Mononuclear cell (primary cell): ENCODE measurements around the gene TNFRSF19. TPM values are rescaled to one million over a fixed set of nuclear protein-coding genes. Genes with fewer than 3 reads are reported as not detected.

Source experiments
- H3K27me3 ChIP-seq: 2 replicates; pipeline ENCODE4 v1.6.0; 2011; ENCODE audit warnings: low read length, control low read depth; ENCODE audit not compliant: insufficient read depth
- H3K4me1 ChIP-seq: 2 replicates; pipeline ENCODE4 v1.5.1; 2011; ENCODE audit warnings: mild to moderate bottlenecking, low read length, control low read depth; ENCODE audit not compliant: insufficient read depth
- H3K4me3 ChIP-seq: 2 replicates; pipeline ENCODE4 v1.5.1; 2011; ENCODE audit warnings: mild to moderate bottlenecking, low read length, moderate library complexity
- H3K9me3 ChIP-seq: 2 replicates; pipeline ENCODE4 v1.5.1; 2011; ENCODE audit warnings: low read depth, mild to moderate bottlenecking, control low read depth, low read length
- total RNA-seq: library from RNA; depleted of rRNA; stranded (reverse); fragments of >200 nt; gene quantifications from one replicate; pipeline ENCODE4 v1.2.3, GENCODE V29; 2012

Gene TNFRSF19
- total RNA-seq, 1 donor = 0.21 TPM

GRCh38 chr13:23609874-23610576, 39.8 kb downstream of the TNFRSF19 start:
- Histone ChIP-seq H3K9me3 (no peaks in the 10 kb centered on the region), H3K27me3 (no peaks in the 10 kb centered on the region), H3K4me1 (peaks cover 18% of the 10 kb centered on the region), H3K4me3 (no peak overlapping the region)

DNA sequence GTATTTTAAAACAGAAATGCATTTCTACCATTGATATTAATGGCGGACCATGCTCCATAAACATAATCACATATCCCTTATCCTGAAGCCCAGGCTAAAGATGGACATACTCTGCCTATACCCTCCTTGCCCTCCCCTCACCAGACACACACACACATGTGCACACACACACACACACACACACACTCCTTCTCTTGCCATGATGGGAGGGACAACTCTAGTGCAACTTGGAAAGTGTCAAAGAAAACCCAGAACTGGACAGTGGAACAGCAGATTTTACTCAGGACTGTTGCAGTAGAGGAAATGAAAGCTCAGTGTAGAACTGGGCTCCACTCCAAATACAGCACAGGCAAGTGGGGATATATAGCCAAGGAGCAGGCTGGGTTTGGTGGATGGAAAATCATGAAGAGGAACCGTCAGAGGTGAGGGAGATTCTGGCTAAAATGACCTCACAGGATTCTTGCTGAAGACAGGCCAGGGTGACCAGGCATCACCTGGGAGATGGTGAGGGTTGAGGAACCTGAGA, 40.8 kb downstream of the TNFRSF19 start:
- H3K27me3 ChIP-seq = no peaks in the 10 kb centered on the region
- H3K4me1 ChIP-seq = peaks cover 18% of the 10 kb centered on the region
- H3K9me3 ChIP-seq = no peaks in the 10 kb centered on the region
- H3K4me3 ChIP-seq = no peak overlapping the region

GRCh38 chr13:23612182-23612581, 42.0 kb downstream of the TNFRSF19 start:
- Histone ChIP-seq H3K4me1 (peaks cover 18% of the 10 kb centered on the region), H3K27me3 (no peaks in the 10 kb centered on the region), H3K9me3 (no peaks in the 10 kb centered on the region), H3K4me3 (no peak overlapping the region)

- no peaks in the 10 kb centered on the region for H3K27me3 ChIP-seq
- H3K4me1 ChIP-seq = peaks cover 18% of the 10 kb centered on the region
- no peak overlapping the region for H3K4me3 ChIP-seq
- no peaks in the 10 kb centered on the region for H3K9me3 ChIP-seq
These were observed 42.5 kb downstream of the TNFRSF19 start for GRCh38 chr13:23612731-23613130.

DNA sequence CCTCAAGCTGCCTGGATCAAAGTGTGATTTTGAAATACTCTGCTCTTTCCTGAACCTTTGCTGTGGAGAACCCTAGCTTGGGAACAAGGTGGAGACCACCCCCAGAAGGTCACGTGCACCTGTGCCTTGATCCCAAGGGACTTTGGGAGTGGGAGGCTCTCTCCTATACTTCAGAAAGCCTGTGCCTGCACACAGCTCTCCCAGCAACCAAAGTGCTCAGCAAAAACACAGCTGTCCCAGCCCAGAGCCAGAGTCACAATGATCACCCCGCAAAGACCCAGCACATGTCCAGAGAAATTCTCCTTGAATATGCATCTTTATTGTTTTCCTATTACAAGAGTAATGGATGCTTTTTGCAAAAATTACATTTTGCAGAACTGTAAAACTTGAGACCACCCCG, 43.4 kb downstream of the TNFRSF19 start:
- H3K4me3 ChIP-seq = no peak overlapping the region
- no peaks in the 10 kb centered on the region for H3K27me3 ChIP-seq
- peaks cover 14% of the 10 kb centered on the region for H3K4me1 ChIP-seq
- H3K9me3 ChIP-seq = no peaks in the 10 kb centered on the region

DNA sequence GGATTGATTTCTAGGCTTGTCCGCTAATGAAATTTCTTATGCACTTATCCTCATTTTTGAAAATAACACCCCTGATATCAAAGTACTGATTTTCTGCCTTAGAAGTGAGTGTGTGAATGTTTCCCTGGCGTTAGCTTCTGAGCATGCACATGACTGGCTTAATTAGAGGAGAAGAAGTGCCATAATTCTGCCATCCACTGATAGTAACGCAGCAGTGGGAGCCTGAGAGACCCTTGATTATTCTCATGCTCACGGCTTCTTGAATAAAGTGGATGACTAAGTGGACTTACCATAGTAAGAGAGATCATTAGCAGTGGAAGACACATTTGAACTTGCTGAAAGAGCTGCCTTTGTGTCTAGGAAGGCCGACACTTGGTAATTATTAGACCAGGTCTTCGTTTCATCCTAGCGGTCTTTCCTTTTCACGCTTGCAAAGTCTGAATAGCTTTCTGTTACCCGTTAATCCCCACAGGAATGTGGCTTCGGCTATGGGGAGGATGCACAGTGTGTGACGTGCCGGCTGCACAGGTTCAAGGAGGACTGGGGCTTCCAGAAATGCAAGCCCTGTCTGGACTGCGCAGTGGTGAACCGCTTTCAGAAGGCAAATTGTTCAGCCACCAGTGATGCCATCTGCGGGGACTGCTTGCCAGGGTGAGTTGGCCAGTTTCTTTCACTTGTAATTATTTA, 45.3 kb downstream of the TNFRSF19 start:
- Histone ChIP-seq H3K27me3 (no peaks in the 10 kb centered on the region), H3K4me1 (no peaks in the 10 kb centered on the region), H3K9me3 (no peaks in the 10 kb centered on the region), H3K4me3 (no peak overlapping the region)

DNA sequence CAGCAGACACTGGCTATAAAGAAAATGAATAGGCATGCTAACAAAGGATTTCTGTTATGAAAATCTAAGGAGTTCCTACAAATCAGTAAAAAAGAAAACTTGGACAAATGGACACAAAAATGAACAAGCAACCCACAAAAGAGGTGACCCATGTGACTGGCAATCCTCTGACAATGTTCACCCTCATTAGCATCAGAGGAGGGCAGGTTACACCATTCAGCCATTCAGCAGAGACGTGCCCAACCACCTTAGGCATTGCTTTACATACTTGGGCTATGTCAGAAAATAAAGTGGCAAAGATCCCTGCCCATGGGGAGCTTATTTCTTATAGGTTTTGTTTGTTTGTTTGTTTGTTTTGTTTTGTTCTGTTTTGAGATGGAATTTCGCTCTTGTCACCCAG, 46.0 kb downstream of the TNFRSF19 start:
- Histone ChIP-seq H3K9me3 (no peaks in the 10 kb centered on the region), H3K4me1 (no peaks in the 10 kb centered on the region)

GRCh38 chr13:23617551-23618024, 47.4 kb downstream of the TNFRSF19 start:
- Histone ChIP-seq H3K9me3 (no peaks in the 10 kb centered on the region), H3K4me1 (no peaks in the 10 kb centered on the region), H3K4me3 (no peak overlapping the region), H3K27me3 (no peaks in the 10 kb centered on the region)

More for the DNA sequence above, 46.0 kb downstream of the TNFRSF19 start:
- Histone ChIP-seq H3K4me3 (no peak overlapping the region), H3K27me3 (no peaks in the 10 kb centered on the region)

GRCh38 chr13:23618341-23618740, 48.1 kb downstream of the TNFRSF19 start:
- Histone ChIP-seq H3K4me1 (no peaks in the 10 kb centered on the region), H3K4me3 (no peak overlapping the region), H3K27me3 (no peaks in the 10 kb centered on the region)

DNA sequence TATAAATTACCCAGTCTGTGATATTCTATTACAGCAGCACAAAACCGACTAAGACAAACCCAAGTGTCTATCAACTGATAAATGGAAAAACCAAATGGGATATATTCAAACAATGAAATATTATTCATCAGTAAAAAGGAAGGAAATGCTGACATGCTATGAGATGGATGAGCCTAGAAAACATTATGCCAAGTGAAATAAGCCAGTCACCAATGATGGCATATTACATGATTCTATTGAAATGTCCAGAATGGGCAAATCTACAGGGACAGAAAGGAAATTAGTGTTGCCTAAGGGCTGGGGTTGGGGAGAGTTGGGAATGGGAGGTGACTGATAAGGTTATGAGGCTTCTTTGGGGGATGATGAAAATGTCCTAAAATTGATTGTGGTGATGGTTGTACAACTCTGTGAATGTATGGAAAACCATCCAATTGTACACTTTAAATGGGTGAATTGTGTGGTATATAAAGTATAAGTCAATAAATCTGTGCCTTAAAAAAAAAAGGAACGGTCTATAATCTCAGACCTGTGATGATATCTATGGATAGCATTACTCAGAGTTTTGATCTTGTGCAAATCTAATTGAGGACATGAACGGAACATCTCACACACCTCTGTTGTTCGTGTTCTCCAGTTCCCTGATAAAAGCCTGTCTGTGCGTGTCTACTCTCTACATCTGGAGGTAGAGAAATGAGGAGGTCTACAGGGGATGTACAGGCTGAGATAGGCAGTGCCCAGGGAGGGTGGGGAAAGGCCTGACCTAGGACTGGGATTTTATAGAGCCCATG, 49.0 kb downstream of the TNFRSF19 start:
- H3K4me3 ChIP-seq = no peak overlapping the region
- H3K9me3 ChIP-seq = no peaks in the 10 kb centered on the region
- no peaks in the 10 kb centered on the region for H3K27me3 ChIP-seq
- H3K4me1 ChIP-seq = no peaks in the 10 kb centered on the region

More at GRCh38 chr13:23618341-23618740, 48.1 kb downstream of the TNFRSF19 start:
- H3K9me3 ChIP-seq = no peaks in the 10 kb centered on the region

GRCh38 chr13:23620211-23620610, 50.0 kb downstream of the TNFRSF19 start:
- Histone ChIP-seq H3K9me3 (no peaks in the 10 kb centered on the region), H3K4me1 (no peaks in the 10 kb centered on the region), H3K4me3 (no peak overlapping the region), H3K27me3 (no peaks in the 10 kb centered on the region)

DNA sequence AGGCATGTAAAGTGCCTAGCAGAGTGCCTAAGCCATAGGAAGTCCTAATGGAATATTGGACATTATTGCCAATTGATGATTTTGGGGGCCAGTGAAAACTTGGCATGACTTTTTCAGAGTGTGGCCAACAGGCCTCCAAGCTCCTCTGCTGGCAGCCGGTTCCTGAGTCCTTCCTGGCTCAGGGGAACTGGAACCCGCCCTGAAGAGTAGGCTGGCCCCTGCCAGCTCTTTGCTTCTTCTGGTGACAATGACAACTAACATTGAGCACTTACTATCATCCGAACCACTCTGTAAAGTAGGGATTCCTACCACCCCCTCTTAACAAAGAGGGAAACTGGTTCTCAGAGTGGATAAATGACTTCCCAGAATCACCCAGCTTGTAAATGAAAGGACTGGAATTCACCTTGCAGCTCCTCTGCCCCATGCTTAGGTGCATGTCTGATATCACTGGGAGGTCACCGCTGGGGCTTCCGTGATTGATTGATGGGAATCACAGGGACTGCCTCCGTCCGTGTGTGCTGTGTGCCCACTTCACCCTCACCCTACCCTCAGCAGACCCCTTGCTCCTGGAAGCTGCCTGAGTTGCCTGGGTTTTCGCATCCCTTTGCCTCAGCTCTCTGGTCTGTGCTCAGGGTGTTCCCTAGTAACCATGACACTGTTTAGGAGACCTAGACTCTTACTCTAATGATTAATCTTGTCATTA, 50.6 kb downstream of the TNFRSF19 start:
- Histone ChIP-seq H3K4me3 (no peak overlapping the region), H3K27me3 (no peaks in the 10 kb centered on the region)

DNA sequence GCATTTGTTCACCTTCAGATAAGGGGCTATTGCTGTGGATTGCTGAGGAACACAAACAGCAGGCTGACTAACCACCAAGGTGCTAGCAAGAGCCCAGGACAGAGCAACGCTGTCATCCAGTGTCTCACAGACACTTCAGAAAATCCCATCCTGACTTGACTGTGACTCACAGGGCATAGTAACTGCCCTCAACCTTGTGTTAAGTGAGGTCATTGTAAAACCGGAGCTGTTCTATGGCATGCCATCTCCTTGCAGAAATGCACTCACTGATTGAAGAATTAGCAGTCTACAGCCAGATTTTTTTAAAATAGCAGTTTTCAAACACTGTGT, 51.1 kb downstream of the TNFRSF19 start:
- H3K9me3 ChIP-seq = no peaks in the 10 kb centered on the region
- no peaks in the 10 kb centered on the region for H3K27me3 ChIP-seq
- no peak overlapping the region for H3K4me3 ChIP-seq
- H3K4me1 ChIP-seq = no peaks in the 10 kb centered on the region

More for the DNA sequence above, 50.6 kb downstream of the TNFRSF19 start:
- no peaks in the 10 kb centered on the region for H3K4me1 ChIP-seq
- H3K9me3 ChIP-seq = no peaks in the 10 kb centered on the region

- H3K27me3 ChIP-seq = no peaks in the 10 kb centered on the region
- H3K4me1 ChIP-seq = no peaks in the 10 kb centered on the region
- no peaks in the 10 kb centered on the region for H3K9me3 ChIP-seq
- H3K4me3 ChIP-seq = no peak overlapping the region
These were observed 52.8 kb downstream of the TNFRSF19 start for GRCh38 chr13:23622985-23623384.
